HCT116 (cell line): ENCODE data around the gene ATG4D. TPM values are rescaled to one million over a fixed set of nuclear protein-coding genes. Genes with fewer than 3 reads are reported as not detected.

Experiments used
- ATAC-seq: fragments of 200-7000 bp; cut with Tn5 transposase; 2 replicates; pipeline ENCODE4 v1.9.1; 2020; ENCODE audit warnings: mild to moderate bottlenecking, moderate library complexity
- BruUV-seq: library from RNA; stranded (reverse); fragments of 400-500 nt; replicated peaks from 2 replicates; lab custom pipeline; 2021; lab: Mats Ljungman, UMichigan
- CTCF ChIA-PET: fragments of 300-600 bp; sonication (Branson Sonifier 250); formaldehyde crosslinking; loops from one replicate; lab custom pipeline; 2021; ENCODE audit warnings: antibody characterized with exemption; lab: Charles Lee
- POLR2A ChIA-PET: fragments of 300-600, 350-600 bp; sonication (Branson Sonifier 250); formaldehyde crosslinking; loops from one replicate; lab custom pipeline; 2021; ENCODE audit warnings: antibody characterized with exemption; lab: Charles Lee
- RAD21 ChIA-PET, 2 experiments: fragments of 300-600 bp; sonication (Branson Sonifier 250); formaldehyde crosslinking; loops; one replicate each; lab custom pipeline; 2023; ENCODE audit warnings: low total read pairs in 2 of 2; ENCODE audit not compliant: uncharacterized antibody in 2 of 2, unreplicated experiment in 2 of 2, low non-redundant PET in 1 of 2; lab: Charles Lee
- DNase-seq: peaks from one replicate; pipeline ENCODE4 v3.0.0-alpha.2; 2010; ENCODE audit warnings: low read depth, low spot score
- H2AFZ ChIP-seq: fragments of 200-600 bp; shearing (Covaris generic), sonication (generic); 2 replicates; pipeline ENCODE4 v1.6.1; 2017; ENCODE audit warnings: low read depth, mixed run types, mixed read lengths, antibody characterized with exemption, low read length; ENCODE audit not compliant: poor library complexity, severe bottlenecking
- H3K27ac ChIP-seq: 2 replicates; pipeline ENCODE4 v1.5.1; 2012; ENCODE audit warnings: low read depth, low read length
- H3K27me3 ChIP-seq: fragments of 200-600 bp; sonication (generic); 2 replicates; pipeline ENCODE4 v1.6.1; 2016; ENCODE audit warnings: mixed run types, low read length, mixed read lengths; ENCODE audit not compliant: insufficient read depth
- H3K36me3 ChIP-seq, 2 experiments: fragments of 200-500 bp in 1 of 2; fragments of 200-600 bp in 1 of 2; sonication (Bioruptor generic) in 1 of 2; sonication (generic) in 1 of 2; 2 replicates each; pipeline versions ENCODE4 v1.5.1 to v1.6.1; 2014 to 2016; ENCODE audit warnings: low read length in 2 of 2, inconsistent platforms in 1 of 2, mixed read lengths in 1 of 2, mixed run types in 1 of 2; ENCODE audit not compliant: insufficient read depth in 2 of 2, control insufficient read depth in 1 of 2
- H3K4me1 ChIP-seq, 2 experiments: fragments of 200-600 bp in 1 of 2; sonication (generic) in 1 of 2; 2 replicates each; pipeline versions ENCODE4 v1.5.1 to v1.6.1; 2012 to 2017; ENCODE audit warnings: low read length in 2 of 2, inconsistent platforms in 1 of 2, mild to moderate bottlenecking in 1 of 2, mixed read lengths in 1 of 2, mixed run types in 1 of 2, moderate library complexity in 1 of 2; ENCODE audit not compliant: insufficient read depth in 2 of 2, control insufficient read depth in 1 of 2
- H3K4me2 ChIP-seq: fragments of 200-600 bp; sonication (generic); 2 replicates; pipeline ENCODE4 v1.6.1; 2017; ENCODE audit warnings: mixed run types, low read length, mixed read lengths
- H3K4me3 ChIP-seq, 2 experiments: fragments of 200-600 bp in 1 of 2; sonication (generic) in 1 of 2; replicated peaks in 1 of 2; 2 replicates each; pipeline ENCODE4 v1.5.1; 2011 to 2016; ENCODE audit warnings: low read length in 2 of 2, control low read depth in 1 of 2, low read depth in 1 of 2, mild to moderate bottlenecking in 1 of 2, mixed read lengths in 1 of 2, mixed run types in 1 of 2
- H3K79me2 ChIP-seq: fragments of 200-600 bp; sonication (generic); 2 replicates; pipeline ENCODE4 v1.6.1; 2017; ENCODE audit warnings: mild to moderate bottlenecking, mixed run types, low read length, moderate library complexity, mixed read lengths; ENCODE audit not compliant: insufficient read depth
- H3K9ac ChIP-seq: fragments of 200-600 bp; sonication (generic); 2 replicates; pipeline ENCODE4 v1.6.1; 2016; ENCODE audit warnings: low read length, mixed read lengths
- H3K9me2 ChIP-seq: fragments of 200-600 bp; sonication (generic), shearing (Covaris generic); 2 replicates; pipeline ENCODE4 v1.6.1; 2017; ENCODE audit warnings: mixed run types, mild to moderate bottlenecking, moderate library complexity; ENCODE audit not compliant: insufficient read depth
- H3K9me3 ChIP-seq, 2 experiments: fragments of 200-500 bp in 1 of 2; fragments of 200-600 bp in 1 of 2; sonication (Bioruptor generic) in 1 of 2; sonication (generic) in 1 of 2; 2 replicates each; pipeline ENCODE4 v1.6.1; 2014 to 2017; ENCODE audit warnings: low read length in 2 of 2, mixed read lengths in 2 of 2, inconsistent platforms in 1 of 2, low read depth in 1 of 2, mild to moderate bottlenecking in 1 of 2, mixed run types in 1 of 2, moderate library complexity in 1 of 2; ENCODE audit not compliant: control insufficient read depth in 1 of 2, insufficient read depth in 1 of 2
- H4K20me1 ChIP-seq: fragments of 200-600 bp; sonication (generic), shearing (Covaris generic); 2 replicates; pipeline ENCODE4 v1.6.1; 2017; ENCODE audit warnings: mixed run types, mild to moderate bottlenecking, moderate library complexity; ENCODE audit not compliant: insufficient read depth
- CBX3 ChIP-seq: IDR thresholded peaks from 2 replicates; pipeline ENCODE4 v1.6.1; 2012; ENCODE audit warnings: low read depth
- EGR1 ChIP-seq: IDR thresholded peaks from 2 replicates; pipeline ENCODE4 v1.6.1; 2012; ENCODE audit warnings: low read depth
- EZH2 ChIP-seq: fragments of 200-600 bp; sonication (generic); IDR thresholded peaks from 2 replicates; pipeline ENCODE4 v1.6.1; 2017; ENCODE audit warnings: antibody characterized with exemption, mixed run types
- EZH2phosphoT487 ChIP-seq: fragments of 200-600 bp; IDR thresholded peaks from 2 replicates; pipeline ENCODE4 v1.6.1; 2018; ENCODE audit warnings: antibody characterized with exemption, borderline replicate concordance
- FOSL1 ChIP-seq: IDR thresholded peaks from 2 replicates; pipeline ENCODE4 v1.6.1; 2012; ENCODE audit warnings: low read depth
- JUND ChIP-seq: IDR thresholded peaks from 2 replicates; pipeline ENCODE4 v1.6.1; 2012
- SIN3A ChIP-seq: IDR thresholded peaks from 2 replicates; pipeline ENCODE4 v1.6.1; 2012; ENCODE audit warnings: low read depth
- intact Hi-C: fragments of 100-400 bp; cut with micrococcal nuclease; formaldehyde crosslinking; loops from 2 replicates; pipeline ENCODE4 v1.10.0; 2022
- total RNA-seq: library from RNA; stranded (reverse); gene quantifications from one replicate; pipeline ENCODE4 v1.2.1, GENCODE V29; 2021; ENCODE audit not compliant: unreplicated experiment
- TF ChIP-seq, protein P1 (sequence below): IDR thresholded peaks from 2 replicates; pipeline ENCODE4 v1.6.1; 2011; ENCODE audit warnings: mild to moderate bottlenecking, low read length, moderate library complexity; ENCODE audit not compliant: insufficient replicate concordance; ENCODE audit errors: extremely low read depth
- TF ChIP-seq, protein P2 (sequence below): IDR thresholded peaks from 2 replicates; pipeline ENCODE4 v1.6.1; 2012
- TF ChIP-seq, protein P3 (sequence below): IDR thresholded peaks from 2 replicates; pipeline ENCODE4 v1.6.1; 2012; ENCODE audit warnings: low read depth

The ATG4D gene
- total RNA-seq, 1 experiment from 2014 or later: 45.4 TPM

DNA sequence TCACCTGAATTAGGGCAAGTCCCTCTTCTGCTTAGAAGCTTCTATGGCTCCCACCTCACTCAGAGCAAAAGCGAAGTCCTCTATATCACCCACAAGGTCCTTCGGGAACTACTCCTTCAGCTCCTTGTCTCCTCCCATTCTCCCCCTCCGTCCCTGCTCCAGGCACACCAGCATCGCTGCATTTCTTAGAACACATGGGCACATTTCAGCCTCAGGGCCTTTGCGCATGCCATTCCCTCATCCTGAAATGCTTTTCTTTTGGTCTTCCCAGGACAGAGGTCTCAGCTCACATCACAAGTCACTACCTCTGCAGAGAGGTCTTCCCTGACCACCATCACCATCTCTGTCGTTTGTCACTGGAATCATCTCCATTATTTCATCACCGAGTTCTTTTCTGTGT lies 30.5 kb upstream of the ATG4D start:
- BruUV-seq: no TSS peak

More for the DNA sequence above, 30.5 kb upstream of the ATG4D start:
- DNase-seq: no peak
- H3K9me2 ChIP-seq: no peaks in the 10 kb centered on the region
- no peaks in the 10 kb centered on the region for H3K79me2 ChIP-seq
- ChIA-PET CTCF (interaction anchor here (0.6 kb wide), 1 partner anchor 20 kb away, joined by 3 read pairs; no protein-coding TSS in a partner anchor), POLR2A (interaction anchor here (0.9 kb wide), 1 partner anchor 9 kb away, joined by 3 read pairs; no protein-coding TSS in a partner anchor), RAD21 (no interaction called here)
- no peak overlapping the region for H3K27ac ChIP-seq
- H4K20me1 ChIP-seq: no peaks in the 10 kb centered on the region
- no peak for ATAC-seq
- H3K4me1 ChIP-seq: peaks cover 15 to 37% of the 10 kb centered on the region in 2 experiments; a peak in 3 of 4 replicates
- no peak overlapping the region for H2AFZ ChIP-seq
- H3K4me2 ChIP-seq: no peak overlapping the region
- intact Hi-C loops: no loop called here
- H3K27me3 ChIP-seq: no peaks in the 10 kb centered on the region
- H3K9ac ChIP-seq: no peak overlapping the region
- H3K9me3 ChIP-seq: no peaks in the 10 kb centered on the region
- H3K4me3 ChIP-seq: no peak overlapping the region
- TF ChIP-seq FOSL1 (no peak), JUND (no peak), CBX3 (no peak), EGR1 (no peak), SIN3A (no peak), EZH2phosphoT487 (no peak), EZH2 (no peak)
- TF ChIP-seq, protein P1, sequence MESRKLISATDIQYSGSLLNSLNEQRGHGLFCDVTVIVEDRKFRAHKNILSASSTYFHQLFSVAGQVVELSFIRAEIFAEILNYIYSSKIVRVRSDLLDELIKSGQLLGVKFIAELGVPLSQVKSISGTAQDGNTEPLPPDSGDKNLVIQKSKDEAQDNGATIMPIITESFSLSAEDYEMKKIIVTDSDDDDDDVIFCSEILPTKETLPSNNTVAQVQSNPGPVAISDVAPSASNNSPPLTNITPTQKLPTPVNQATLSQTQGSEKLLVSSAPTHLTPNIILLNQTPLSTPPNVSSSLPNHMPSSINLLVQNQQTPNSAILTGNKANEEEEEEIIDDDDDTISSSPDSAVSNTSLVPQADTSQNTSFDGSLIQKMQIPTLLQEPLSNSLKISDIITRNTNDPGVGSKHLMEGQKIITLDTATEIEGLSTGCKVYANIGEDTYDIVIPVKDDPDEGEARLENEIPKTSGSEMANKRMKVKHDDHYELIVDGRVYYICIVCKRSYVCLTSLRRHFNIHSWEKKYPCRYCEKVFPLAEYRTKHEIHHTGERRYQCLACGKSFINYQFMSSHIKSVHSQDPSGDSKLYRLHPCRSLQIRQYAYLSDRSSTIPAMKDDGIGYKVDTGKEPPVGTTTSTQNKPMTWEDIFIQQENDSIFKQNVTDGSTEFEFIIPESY: no peak
- TF ChIP-seq, protein P2, sequence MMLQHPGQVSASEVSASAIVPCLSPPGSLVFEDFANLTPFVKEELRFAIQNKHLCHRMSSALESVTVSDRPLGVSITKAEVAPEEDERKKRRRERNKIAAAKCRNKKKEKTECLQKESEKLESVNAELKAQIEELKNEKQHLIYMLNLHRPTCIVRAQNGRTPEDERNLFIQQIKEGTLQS: no peak
- TF ChIP-seq, protein P3, sequence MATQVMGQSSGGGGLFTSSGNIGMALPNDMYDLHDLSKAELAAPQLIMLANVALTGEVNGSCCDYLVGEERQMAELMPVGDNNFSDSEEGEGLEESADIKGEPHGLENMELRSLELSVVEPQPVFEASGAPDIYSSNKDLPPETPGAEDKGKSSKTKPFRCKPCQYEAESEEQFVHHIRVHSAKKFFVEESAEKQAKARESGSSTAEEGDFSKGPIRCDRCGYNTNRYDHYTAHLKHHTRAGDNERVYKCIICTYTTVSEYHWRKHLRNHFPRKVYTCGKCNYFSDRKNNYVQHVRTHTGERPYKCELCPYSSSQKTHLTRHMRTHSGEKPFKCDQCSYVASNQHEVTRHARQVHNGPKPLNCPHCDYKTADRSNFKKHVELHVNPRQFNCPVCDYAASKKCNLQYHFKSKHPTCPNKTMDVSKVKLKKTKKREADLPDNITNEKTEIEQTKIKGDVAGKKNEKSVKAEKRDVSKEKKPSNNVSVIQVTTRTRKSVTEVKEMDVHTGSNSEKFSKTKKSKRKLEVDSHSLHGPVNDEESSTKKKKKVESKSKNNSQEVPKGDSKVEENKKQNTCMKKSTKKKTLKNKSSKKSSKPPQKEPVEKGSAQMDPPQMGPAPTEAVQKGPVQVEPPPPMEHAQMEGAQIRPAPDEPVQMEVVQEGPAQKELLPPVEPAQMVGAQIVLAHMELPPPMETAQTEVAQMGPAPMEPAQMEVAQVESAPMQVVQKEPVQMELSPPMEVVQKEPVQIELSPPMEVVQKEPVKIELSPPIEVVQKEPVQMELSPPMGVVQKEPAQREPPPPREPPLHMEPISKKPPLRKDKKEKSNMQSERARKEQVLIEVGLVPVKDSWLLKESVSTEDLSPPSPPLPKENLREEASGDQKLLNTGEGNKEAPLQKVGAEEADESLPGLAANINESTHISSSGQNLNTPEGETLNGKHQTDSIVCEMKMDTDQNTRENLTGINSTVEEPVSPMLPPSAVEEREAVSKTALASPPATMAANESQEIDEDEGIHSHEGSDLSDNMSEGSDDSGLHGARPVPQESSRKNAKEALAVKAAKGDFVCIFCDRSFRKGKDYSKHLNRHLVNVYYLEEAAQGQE: no peak
- H3K36me3 ChIP-seq: no peaks in the 10 kb centered on the region
